ENCODE data around the gene EMILIN2. TPM values are rescaled to one million over a fixed set of nuclear protein-coding genes. Genes with fewer than 3 reads are reported as not detected.
A peak's percentile ranks its signal among the peaks of the same experiment; 100 is the strongest.

EMILIN2 gene
- total and polyA plus RNA-seq, 2 donors from 2014 or later: 4.3 to 24.0 TPM

DNA sequence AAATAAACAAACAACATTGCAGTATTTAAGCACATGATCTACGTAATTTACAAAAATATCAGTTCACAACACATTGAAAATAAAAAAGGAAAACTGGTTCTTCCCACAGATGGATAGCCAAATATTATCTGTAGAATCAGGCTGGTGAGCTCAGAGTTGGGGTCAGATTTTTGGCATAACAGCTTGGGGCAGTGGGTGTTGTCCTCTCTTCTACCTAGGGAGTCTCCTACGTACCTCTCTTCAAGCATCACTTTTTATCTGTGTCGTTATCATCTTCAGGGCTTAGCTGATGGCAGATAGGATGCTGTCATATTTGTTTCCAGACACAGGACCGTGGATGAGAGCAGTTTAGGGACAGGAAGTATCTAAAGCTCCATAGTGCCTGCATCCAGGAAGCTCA, 46.2 kb downstream of the EMILIN2 start:
- no peak for TF ChIP-seq CTCF (IDR thresholded peaks at IDR 0.05; ENCODE audit: borderline replicate concordance, extremely low read depth, insufficient read depth)
- intact Hi-C loops (cut with DNase I): no loop called here
- FAIRE-seq (no peak), DNase-seq (no peak)
- no peaks in the 10 kb centered on the region for H3K27me3 ChIP-seq (ENCODE audit: control insufficient read depth, insufficient read depth, low read length)
- no peak overlapping the region for H3K9ac ChIP-seq (ENCODE audit: low read length in 3 of 3)
- H3K36me3 ChIP-seq (ENCODE audit: control insufficient read depth in 2 of 3, insufficient read depth in 3 of 3, low read length in 3 of 3): no peaks in the 10 kb centered on the region
- no peaks in the 10 kb centered on the region for H3K4me1 ChIP-seq (ENCODE audit: control insufficient read depth in 2 of 3, insufficient read depth in 2 of 3, low read depth in 1 of 3, low read length in 3 of 3)
- H3K9me3 ChIP-seq (ENCODE audit: control insufficient read depth in 2 of 3, insufficient read depth in 1 of 3, low read length in 3 of 3): no peaks in the 10 kb centered on the region
- no peak overlapping the region for H3K27ac ChIP-seq (ENCODE audit: low read depth in 2 of 2, low read length in 2 of 2)
- H3K4me3 ChIP-seq (ENCODE audit: low read length in 3 of 3): no peak overlapping the region

GRCh38 chr18:2893676-2894075, 46.9 kb downstream of the EMILIN2 start:
- Histone ChIP-seq H3K9me3 (ENCODE audit: control insufficient read depth in 2 of 3, insufficient read depth in 1 of 3, low read length in 3 of 3) (no peaks in the 10 kb centered on the region), H3K4me1 (ENCODE audit: control insufficient read depth in 2 of 3, insufficient read depth in 2 of 3, low read depth in 1 of 3, low read length in 3 of 3) (no peaks in the 10 kb centered on the region), H3K4me3 (ENCODE audit: low read length in 3 of 3) (no peak overlapping the region), H3K36me3 (ENCODE audit: control insufficient read depth in 2 of 3, insufficient read depth in 3 of 3, low read length in 3 of 3) (no peaks in the 10 kb centered on the region), H3K27ac (ENCODE audit: low read depth in 2 of 2, low read length in 2 of 2) (no peak overlapping the region), H3K9ac (ENCODE audit: low read length in 3 of 3) (no peak overlapping the region), H3K27me3 (ENCODE audit: control insufficient read depth, insufficient read depth, low read length) (no peaks in the 10 kb centered on the region)
- intact Hi-C loops (cut with DNase I): no loop called here
- FAIRE-seq (no peak), DNase-seq (peak in 1 of 5 donors; percentile 3)
- TF ChIP-seq CTCF (IDR thresholded peaks at IDR 0.05; ENCODE audit: borderline replicate concordance, extremely low read depth, insufficient read depth): no peak

DNA sequence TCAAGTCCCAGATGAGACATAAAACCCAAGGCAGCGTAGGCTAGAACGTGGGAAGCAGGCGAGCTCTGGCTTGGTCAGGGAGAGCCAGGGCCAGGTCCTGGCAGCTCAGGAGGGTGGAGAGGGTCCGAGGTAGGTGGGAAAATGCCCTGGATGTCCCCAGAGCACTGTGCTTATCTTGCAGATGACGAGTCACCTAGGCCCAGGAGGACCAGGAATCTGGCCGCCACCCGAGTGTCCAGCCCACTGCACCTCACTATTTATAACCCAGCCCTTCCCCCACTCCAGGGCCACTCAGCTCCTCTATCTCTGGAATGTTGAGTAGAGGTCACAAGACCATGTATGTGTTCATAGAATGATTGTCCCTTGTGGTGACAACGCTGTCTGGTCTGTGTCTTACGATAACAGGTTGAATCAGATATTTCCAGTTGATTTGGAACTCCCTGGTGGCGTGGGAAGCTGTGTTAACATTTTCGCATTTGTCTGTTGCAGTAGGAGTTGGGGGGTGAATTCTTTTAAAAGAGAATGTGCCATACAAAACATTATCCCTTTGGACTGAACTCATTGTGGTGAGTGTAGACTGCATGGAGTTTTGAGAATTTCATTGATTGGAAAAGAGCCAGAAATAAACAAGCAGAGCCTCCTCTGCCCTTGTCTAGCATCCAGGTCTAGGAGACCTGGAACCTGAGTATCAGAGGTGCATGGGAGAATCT, 47.5 kb downstream of the EMILIN2 start:
- DNase-seq (peak in 1 of 5 donors; percentile 37), FAIRE-seq (no peak)
- Histone ChIP-seq H3K9ac (ENCODE audit: low read length in 3 of 3) (no peak overlapping the region), H3K27me3 (ENCODE audit: control insufficient read depth, insufficient read depth, low read length) (no peaks in the 10 kb centered on the region), H3K9me3 (ENCODE audit: control insufficient read depth in 2 of 3, insufficient read depth in 1 of 3, low read length in 3 of 3) (no peaks in the 10 kb centered on the region), H3K27ac (ENCODE audit: low read depth in 2 of 2, low read length in 2 of 2) (no peak overlapping the region), H3K4me1 (ENCODE audit: control insufficient read depth in 2 of 3, insufficient read depth in 2 of 3, low read depth in 1 of 3, low read length in 3 of 3) (no peaks in the 10 kb centered on the region), H3K4me3 (ENCODE audit: low read length in 3 of 3) (no peak overlapping the region), H3K36me3 (ENCODE audit: control insufficient read depth in 2 of 3, insufficient read depth in 3 of 3, low read length in 3 of 3) (no peaks in the 10 kb centered on the region)
- TF ChIP-seq CTCF (IDR thresholded peaks at IDR 0.05; ENCODE audit: borderline replicate concordance, extremely low read depth, insufficient read depth): no peak
- intact Hi-C loops (cut with DNase I): no loop called here
